K562 (cell line): ENCODE data around the gene ARF4. TPM values are rescaled to one million over a fixed set of nuclear protein-coding genes. Genes with fewer than 3 reads are reported as not detected.

Experiments used
- ATAC-seq: fragments of 200-7000 bp; cut with Tn5 transposase; 3 replicates; pipeline ENCODE4 v1.9.1; 2020; ENCODE audit warnings: moderate library complexity
- BruUV-seq: library from RNA; stranded (reverse); fragments of 400-500 nt; replicated peaks from 2 replicates; lab custom pipeline; 2021; lab: Mats Ljungman, UMichigan
- CTCF ChIA-PET: fragments of 300-600 bp; formaldehyde crosslinking; extraction: SDS; loops from one replicate; lab custom pipeline; 2021; ENCODE audit warnings: low intra/inter-chr PET ratio; lab: Yijun Ruan, JAX
- POLR2A ChIA-PET: fragments of 300-600, 350-650 bp; sonication (Branson Sonifier 250); formaldehyde crosslinking; extraction: SDS; loops from one replicate; lab custom pipeline; 2021; ENCODE audit warnings: antibody characterized with exemption, inconsistent platforms; lab: Yijun Ruan, JAX
- DNase-seq, 4 experiments: peaks; one replicate each; pipeline versions ENCODE4 v3.0.0 to v3.0.0-alpha.2; 2011 to 2018; ENCODE audit warnings: low spot score in 3 of 4, mixed read lengths in 3 of 4; ENCODE audit errors: extremely low read depth in 1 of 4
- FAIRE-seq: peaks from 2 replicates; lab custom pipeline; 2011; peaks lifted over from hg19 to GRCh38; lab: Jason Lieb, UNC
- H2AFZ ChIP-seq: 2 replicates; pipeline ENCODE4 v1.6.0; 2011; ENCODE audit warnings: low read depth, low read length, control low read depth, inconsistent platforms
- H3K27ac ChIP-seq: fragments of 200-600 bp; 3 replicates; pipeline ENCODE4 v1.8.0; 2011; ENCODE audit warnings: low read depth, mild to moderate bottlenecking, control low read depth, inconsistent platforms, low read length, moderate library complexity, mixed read lengths; ENCODE audit errors: extremely low read depth
- H3K27me3 ChIP-seq, 2 experiments: fragments of 300-600 bp in 1 of 2; 2 replicates in 1 of 2; 3 replicates in 1 of 2; pipeline versions ENCODE4 v1.6.0 to v1.8.0; 2011; ENCODE audit warnings: inconsistent platforms in 2 of 2, low read length in 2 of 2, mild to moderate bottlenecking in 1 of 2, mixed read lengths in 1 of 2, moderate library complexity in 1 of 2; ENCODE audit not compliant: control insufficient read depth in 2 of 2, insufficient read depth in 2 of 2
- H3K36me3 ChIP-seq: fragments of 300-600 bp; 3 replicates; pipeline ENCODE4 v1.8.0; 2011; ENCODE audit warnings: mild to moderate bottlenecking, low read length, inconsistent platforms; ENCODE audit not compliant: control insufficient read depth, insufficient read depth
- H3K4me1 ChIP-seq, 2 experiments: fragments of 200-600 bp in 1 of 2; replicated peaks in 1 of 2; 2 replicates in 1 of 2; 3 replicates in 1 of 2; pipeline versions ENCODE4 v1.5.1 to v1.8.0; 2011; ENCODE audit warnings: inconsistent platforms in 2 of 2, low read length in 2 of 2, mild to moderate bottlenecking in 1 of 2, mixed read lengths in 1 of 2, moderate library complexity in 1 of 2; ENCODE audit not compliant: control insufficient read depth in 2 of 2, insufficient read depth in 2 of 2
- H3K4me2 ChIP-seq: 2 replicates; pipeline ENCODE4 v1.6.1; 2011; ENCODE audit warnings: low read length, control low read depth, inconsistent platforms, mixed read lengths; ENCODE audit not compliant: insufficient read depth
- H3K4me3 ChIP-seq: fragments of 200-600 bp; sonication (generic), shearing (Covaris generic); 2 replicates; pipeline ENCODE4 v1.5.1; 2016; ENCODE audit warnings: control low read depth, inconsistent platforms
- H3K79me2 ChIP-seq: fragments of 200-600 bp; 3 replicates; pipeline ENCODE4 v1.8.0; 2011; ENCODE audit warnings: low read length, inconsistent platforms; ENCODE audit not compliant: control insufficient read depth, insufficient read depth
- H3K9ac ChIP-seq, 2 experiments: 2 replicates each; pipeline versions ENCODE4 v1.6.0 to v1.6.1; 2011; ENCODE audit warnings: low read depth in 2 of 2, low read length in 2 of 2, control low read depth in 1 of 2, inconsistent platforms in 1 of 2, mild to moderate bottlenecking in 1 of 2, mixed read lengths in 1 of 2; ENCODE audit not compliant: insufficient read depth in 1 of 2
- H3K9me1 ChIP-seq: one replicate; pipeline ENCODE4 v1.6.0; 2011; ENCODE audit warnings: inconsistent platforms, mild to moderate bottlenecking, low read length, moderate library complexity; ENCODE audit not compliant: control insufficient read depth, insufficient read depth
- H3K9me3 ChIP-seq: replicated peaks from 2 replicates; pipeline ENCODE4 v1.5.1; 2011; ENCODE audit warnings: low read depth, low read length, inconsistent platforms; ENCODE audit not compliant: control insufficient read depth, insufficient read depth
- H4K20me1 ChIP-seq: replicated peaks from 2 replicates; pipeline ENCODE4 v1.6.1; 2011; ENCODE audit warnings: low read length, inconsistent platforms, mixed read lengths; ENCODE audit not compliant: control insufficient read depth, insufficient read depth
- ELF1 ChIP-seq: fragments of 200-800 bp; sonication (Bioruptor generic); IDR thresholded peaks from 2 replicates; pipeline ENCODE4 v1.6.1; 2016; ENCODE audit warnings: missing genetic modification characterization, missing compliant biosample characterization
- HLTF ChIP-seq: fragments of 450-650 bp; IDR thresholded peaks from 2 replicates; pipeline ENCODE4 v1.6.1; 2016
- NCOA4 ChIP-seq: fragments of 450-650 bp; IDR thresholded peaks from 2 replicates; pipeline ENCODE4 v1.6.1; 2018; ENCODE audit warnings: mild to moderate bottlenecking; ENCODE audit not compliant: partially characterized antibody
- NR2F6 ChIP-seq: fragments of 450-650 bp; formaldehyde crosslinking; IDR thresholded peaks from 2 replicates; pipeline ENCODE4 v1.4.0; 2020; ENCODE audit warnings: mild to moderate bottlenecking
- ZNF695 ChIP-seq: fragments of 450-650 bp; formaldehyde crosslinking; IDR thresholded peaks from 2 replicates; pipeline ENCODE4 v1.4.0; 2020; ENCODE audit warnings: mild to moderate bottlenecking, moderate library complexity
- WGBS: fragments of 100-300 bp; shearing (Covaris generic); methylation state at CpG from one replicate; pipeline ENCODE4 v1.1.6; 2016; ENCODE audit warnings: low coverage, mixed read lengths; ENCODE audit not compliant: insufficient coverage; ENCODE audit errors: missing lambda C conversion rate; 5-methylcytosine and 5-hydroxymethylcytosine counted together
- in situ Hi-C: fragments of 300-500 bp; cut with MboI; formaldehyde crosslinking; loops from 4 replicates; pipeline ENCODE4 v1.15.0; 2018; ENCODE audit warnings: inconsistent platforms, mixed read lengths
- intact Hi-C: fragments of 100-400 bp; cut with micrococcal nuclease; formaldehyde crosslinking; loops from 2 replicates; pipeline ENCODE4 v1.14.2; 2022
- polyA plus RNA-seq, 8 experiments: library from polyadenylated mRNA; depleted of rRNA in 4 of 8; stranded (reverse) in 5 of 8; unstranded in 3 of 8; fragments of >200 nt; fragmentation: Nextera tagmentation in 2 of 8; fragmentation: Illumina TruSeq in 1 of 8; extraction: Ambion mirVana in 2 of 8; extraction: Trizol in 1 of 8; gene quantifications; 2 replicates each; pipeline versions ENCODE4 v1.2.1 to v1.2.3, GENCODE V29; 2011 to 2014; ENCODE audit warnings: inconsistent platforms in 1 of 8, missing spikeins in 1 of 8
- total RNA-seq, 7 experiments: library from RNA; depleted of rRNA in 6 of 7; stranded (reverse); fragments of >200 nt in 6 of 7; fragmentation: Illumina TruSeq in 2 of 7; extraction: Trizol in 2 of 7; gene quantifications; 2 replicates each; pipeline versions ENCODE4 v1.2.1 to v1.2.3, GENCODE V29; 2011 to 2021; ENCODE audit warnings: low replicate concordance in 1 of 7
- TF ChIP-seq, protein P1 (sequence below): fragments of 450-650 bp; IDR thresholded peaks from one replicate; pipeline ENCODE4 v1.6.1; 2018; ENCODE audit warnings: mild to moderate bottlenecking, moderate library complexity; ENCODE audit not compliant: partially characterized antibody
- TF ChIP-seq, protein P2 (sequence below), 2 experiments: fragments of 450-650 bp; IDR thresholded peaks; 2 replicates each; pipeline ENCODE4 v1.6.1; 2016; ENCODE audit warnings: mild to moderate bottlenecking in 2 of 2, borderline replicate concordance in 1 of 2, low read depth in 1 of 2, moderate library complexity in 1 of 2

ARF4 gene
- total and polyA plus RNA-seq, 9 of the 15 experiments (the other 6 are each of a cell fraction or from before 2014, with no cell fraction given), result 41.1 to 273 (median 83.8) TPM

DNA sequence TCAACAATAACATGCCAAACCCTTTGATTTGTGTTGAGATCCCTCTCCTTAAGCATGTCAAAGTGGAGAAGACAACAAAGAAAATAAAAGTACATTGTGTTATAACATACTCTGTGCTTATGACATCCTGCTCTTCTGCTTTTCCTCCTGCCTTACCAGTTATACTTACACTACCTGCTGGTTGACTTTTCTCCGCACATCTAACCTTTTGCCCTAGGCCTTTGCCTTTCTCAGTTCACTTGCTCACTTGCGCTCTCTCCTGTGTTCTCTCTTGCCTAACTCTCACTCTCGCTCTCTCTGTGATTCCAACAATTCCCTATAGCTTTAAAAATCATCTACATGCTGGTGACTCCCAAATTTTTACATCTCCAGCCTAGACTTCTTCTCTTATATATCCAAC lies 58.7 kb downstream of the ARF4 start:
- ChIA-PET POLR2A (no interaction called here), CTCF (no interaction called here)
- ATAC-seq (no peak), FAIRE-seq (no peak), DNase-seq (no peak)
- Histone ChIP-seq H3K79me2 (no peaks in the 10 kb centered on the region), H3K27ac (no peak overlapping the region), H3K36me3 (no peaks in the 10 kb centered on the region), H3K4me1 (no peaks in the 10 kb centered on the region), H3K4me2 (no peak overlapping the region), H4K20me1 (no peaks in the 10 kb centered on the region), H3K9me1 (no peaks in the 10 kb centered on the region), H3K9me3 (no peaks in the 10 kb centered on the region), H2AFZ (no peak overlapping the region), H3K4me3 (no peak overlapping the region)
- 34% methylated on average over 3 of the region's 3 CpGs for WGBS
- no TSS peak for BruUV-seq
- in situ Hi-C loops, result no loop called here
- TF ChIP-seq, protein P1, sequence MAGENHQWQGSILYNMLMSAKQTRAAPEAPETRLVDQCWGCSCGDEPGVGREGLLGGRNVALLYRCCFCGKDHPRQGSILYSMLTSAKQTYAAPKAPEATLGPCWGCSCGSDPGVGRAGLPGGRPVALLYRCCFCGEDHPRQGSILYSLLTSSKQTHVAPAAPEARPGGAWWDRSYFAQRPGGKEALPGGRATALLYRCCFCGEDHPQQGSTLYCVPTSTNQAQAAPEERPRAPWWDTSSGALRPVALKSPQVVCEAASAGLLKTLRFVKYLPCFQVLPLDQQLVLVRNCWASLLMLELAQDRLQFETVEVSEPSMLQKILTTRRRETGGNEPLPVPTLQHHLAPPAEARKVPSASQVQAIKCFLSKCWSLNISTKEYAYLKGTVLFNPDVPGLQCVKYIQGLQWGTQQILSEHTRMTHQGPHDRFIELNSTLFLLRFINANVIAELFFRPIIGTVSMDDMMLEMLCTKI, result no peak
- no peak for TF ChIP-seq HLTF
- TF ChIP-seq, protein P2, sequence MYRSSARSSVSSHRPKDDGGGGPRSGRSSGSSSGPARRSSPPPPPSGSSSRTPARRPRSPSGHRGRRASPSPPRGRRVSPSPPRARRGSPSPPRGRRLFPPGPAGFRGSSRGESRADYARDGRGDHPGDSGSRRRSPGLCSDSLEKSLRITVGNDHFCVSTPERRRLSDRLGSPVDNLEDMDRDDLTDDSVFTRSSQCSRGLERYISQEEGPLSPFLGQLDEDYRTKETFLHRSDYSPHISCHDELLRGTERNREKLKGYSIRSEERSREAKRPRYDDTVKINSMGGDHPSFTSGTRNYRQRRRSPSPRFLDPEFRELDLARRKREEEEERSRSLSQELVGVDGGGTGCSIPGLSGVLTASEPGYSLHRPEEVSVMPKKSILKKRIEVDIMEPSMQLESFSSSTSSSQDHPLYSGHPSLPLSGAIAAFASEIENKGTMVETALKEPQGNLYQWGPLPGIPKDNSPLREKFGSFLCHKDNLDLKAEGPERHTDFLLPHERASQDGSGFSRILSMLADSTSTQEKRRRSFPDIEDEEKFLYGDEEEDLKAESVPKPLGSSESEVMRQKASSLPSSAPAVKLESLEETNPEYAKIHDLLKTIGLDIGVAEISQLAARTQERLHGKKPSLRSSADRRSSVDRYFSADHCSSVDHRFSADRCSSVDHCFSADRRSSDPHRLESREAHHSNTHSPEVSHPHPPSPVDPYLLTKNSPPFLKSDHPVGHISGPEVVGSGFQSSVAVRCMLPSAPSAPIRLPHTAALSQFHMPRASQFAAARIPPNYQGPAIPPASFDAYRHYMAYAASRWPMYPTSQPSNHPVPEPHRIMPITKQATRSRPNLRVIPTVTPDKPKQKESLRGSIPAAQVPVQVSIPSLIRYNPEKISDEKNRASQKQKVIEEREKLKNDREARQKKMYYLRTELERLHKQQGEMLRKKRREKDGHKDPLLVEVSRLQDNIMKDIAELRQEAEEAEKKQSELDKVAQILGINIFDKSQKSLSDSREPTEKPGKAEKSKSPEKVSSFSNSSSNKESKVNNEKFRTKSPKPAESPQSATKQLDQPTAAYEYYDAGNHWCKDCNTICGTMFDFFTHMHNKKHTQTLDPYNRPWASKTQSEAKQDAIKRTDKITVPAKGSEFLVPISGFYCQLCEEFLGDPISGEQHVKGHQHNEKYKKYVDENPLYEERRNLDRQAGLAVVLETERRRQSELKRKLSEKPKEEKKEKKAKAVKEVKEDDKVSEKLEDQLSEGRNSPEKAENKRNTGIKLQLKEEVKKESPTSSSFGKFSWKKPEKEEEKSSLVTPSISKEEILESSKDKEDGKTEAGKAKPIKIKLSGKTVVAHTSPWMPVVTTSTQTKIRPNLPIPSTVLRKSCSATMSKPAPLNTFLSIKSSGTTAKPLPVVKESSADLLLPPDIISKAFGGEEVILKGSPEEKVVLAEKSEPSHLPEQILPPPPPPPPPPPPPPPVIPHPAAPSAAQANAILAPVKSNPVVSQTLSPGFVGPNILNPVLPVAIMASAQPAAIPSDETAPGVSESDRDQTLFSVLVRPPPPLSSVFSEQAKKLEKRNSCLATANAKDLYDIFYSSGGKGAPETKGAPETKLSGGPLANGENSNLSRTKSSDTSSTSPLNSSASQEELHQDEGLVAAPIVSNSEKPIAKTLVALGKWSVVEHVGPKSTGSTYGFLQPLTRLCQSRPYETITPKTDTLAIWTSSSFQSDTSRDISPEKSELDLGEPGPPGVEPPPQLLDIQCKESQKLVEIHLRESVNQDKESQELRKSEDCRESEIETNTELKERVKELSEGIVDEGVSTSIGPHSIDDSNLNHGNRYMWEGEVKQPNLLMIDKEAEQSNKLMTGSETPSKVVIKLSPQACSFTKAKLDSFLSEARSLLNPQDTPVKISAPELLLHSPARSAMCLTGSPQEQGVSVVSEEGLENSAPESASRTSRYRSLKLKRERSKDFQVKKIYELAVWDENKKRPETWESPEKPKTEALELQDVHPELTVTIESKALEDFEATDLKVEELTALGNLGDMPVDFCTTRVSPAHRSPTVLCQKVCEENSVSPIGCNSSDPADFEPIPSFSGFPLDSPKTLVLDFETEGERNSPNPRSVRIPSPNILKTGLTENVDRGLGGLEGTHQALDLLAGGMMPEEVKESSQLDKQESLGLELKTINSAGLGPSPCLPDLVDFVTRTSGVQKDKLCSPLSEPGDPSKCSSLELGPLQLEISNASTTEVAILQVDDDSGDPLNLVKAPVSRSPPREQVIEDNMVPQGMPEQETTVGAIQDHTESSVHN (IDR thresholded peaks at IDR 0.05; ENCODE audit: borderline replicate concordance in 1 of 2, low read depth in 1 of 2), result no peak
- no peak for TF ChIP-seq ELF1 (tag)
- no peak for TF ChIP-seq ZNF695
- TF ChIP-seq NR2F6 (CRISPR knock-in tag), result no peak
- TF ChIP-seq NCOA4, result no peak
- TF ChIP-seq, all 486 proteins: peak for 0
- Histone ChIP-seq H3K27me3 (0 out of 5 replicates have a peak, but pooled peaks cover 0 to 7% of the 10 kb centered on the region in 2 experiments), H3K9ac (no peak overlapping the region)
- intact Hi-C loops, result no loop called here
